Activated gamma-delta T cell treated with Interleukin-2 at 50 U/mL for 16 hours (primary cell): ENCODE data around the gene PACC1.
A peak's percentile ranks its signal among the peaks of the same experiment; 100 is the strongest.

Experiments used
- DNase-seq: peaks from one replicate; pipeline ENCODE4 v3.0.0-alpha.2; 2020

PACC1 gene

GRCh38 chr1:212437179-212437798, 22.6 kb upstream of the PACC1 start:
- no peak for DNase-seq

GRCh38 chr1:212434992-212435391, 20.3 kb upstream of the PACC1 start:
- no peak for DNase-seq

- DNase-seq = no peak
Observed at GRCh38 chr1:212433577-212434462, 19.1 kb upstream of the PACC1 start.

- peak; percentile 66 for DNase-seq
Observed at GRCh38 chr1:212432661-212433576, 18.2 kb upstream of the PACC1 start, which contains the start of gene NENF. NENF (plus strand) TSS chr1:212432920; CDS start chr1:212432944, 24 bp downstream.

- no peak for DNase-seq
Observed at GRCh38 chr1:212432272-212432660, 17.6 kb upstream of the PACC1 start.

- DNase-seq = no peak
Observed at GRCh38 chr1:212431644-212432043, 17.0 kb upstream of the PACC1 start.

- no peak for DNase-seq
Observed at GRCh38 chr1:212430955-212431394, 16.3 kb upstream of the PACC1 start.

- no peak for DNase-seq
Observed at GRCh38 chr1:212430416-212430815, 15.7 kb upstream of the PACC1 start.

GRCh38 chr1:212428496-212428895, 13.8 kb upstream of the PACC1 start:
- DNase-seq = no peak

GRCh38 chr1:212423879-212424278, 9.2 kb upstream of the PACC1 start:
- DNase-seq = no peak

- no peak for DNase-seq
Observed at GRCh38 chr1:212421165-212421564, 6.5 kb upstream of the PACC1 start.

- DNase-seq = no peak
Observed at GRCh38 chr1:212415107-212415841, 588 bp upstream of the PACC1 start.

GRCh38 chr1:212413902-212414327, 771 bp downstream of the PACC1 start:
- no peak for DNase-seq

GRCh38 chr1:212412374-212412773, 2.3 kb downstream of the PACC1 start:
- no peak for DNase-seq

GRCh38 chr1:212410231-212410820, 4.4 kb downstream of the PACC1 start:
- no peak for DNase-seq

- no peak for DNase-seq
Observed at GRCh38 chr1:212402666-212403321, 11.9 kb downstream of the PACC1 start.

GRCh38 chr1:212401838-212402582, 12.7 kb downstream of the PACC1 start:
- DNase-seq = no peak

- DNase-seq = no peak
Observed at GRCh38 chr1:212401042-212401441, 13.6 kb downstream of the PACC1 start.

GRCh38 chr1:212397171-212397570, 17.5 kb downstream of the PACC1 start:
- DNase-seq = no peak

- DNase-seq = no peak
Observed at GRCh38 chr1:212396638-212397037, 18.0 kb downstream of the PACC1 start.
